ENCODE data around the gene CD28.
"Not testable (repeated sequence)": the region's sequence is repeated elsewhere in the genome, so short reads cannot be mapped to it uniquely, and the experiment has no call there.

The CD28 gene

GRCh38 chr2:203687165-203687564 is 19.3 kb upstream of the CD28 start:
- no peak for DNase-seq (ENCODE audit: low spot score)

GRCh38 chr2:203688798-203689197 is 17.6 kb upstream of the CD28 start:
- no peak for DNase-seq (ENCODE audit: low spot score)

GRCh38 chr2:203689426-203690116 is 16.9 kb upstream of the CD28 start:
- no peak for DNase-seq (ENCODE audit: low spot score)

DNA sequence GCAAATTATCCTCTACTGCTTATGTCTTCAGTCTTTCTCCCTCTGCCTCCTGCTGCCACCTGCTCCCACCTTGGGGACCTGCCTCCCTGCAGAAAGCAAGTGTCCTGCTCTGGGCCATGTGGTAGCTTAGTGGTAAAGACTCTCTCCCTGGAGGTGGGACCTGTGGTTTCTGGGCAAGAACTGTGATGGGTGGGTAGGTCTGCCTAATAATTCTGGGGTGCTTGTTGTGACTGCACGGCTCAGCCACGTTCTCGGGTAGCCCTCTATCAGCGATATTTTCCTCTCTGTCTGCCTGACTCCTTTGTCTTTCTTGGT is 16.4 kb upstream of the CD28 start:
- no peak for DNase-seq (ENCODE audit: low spot score)

DNA sequence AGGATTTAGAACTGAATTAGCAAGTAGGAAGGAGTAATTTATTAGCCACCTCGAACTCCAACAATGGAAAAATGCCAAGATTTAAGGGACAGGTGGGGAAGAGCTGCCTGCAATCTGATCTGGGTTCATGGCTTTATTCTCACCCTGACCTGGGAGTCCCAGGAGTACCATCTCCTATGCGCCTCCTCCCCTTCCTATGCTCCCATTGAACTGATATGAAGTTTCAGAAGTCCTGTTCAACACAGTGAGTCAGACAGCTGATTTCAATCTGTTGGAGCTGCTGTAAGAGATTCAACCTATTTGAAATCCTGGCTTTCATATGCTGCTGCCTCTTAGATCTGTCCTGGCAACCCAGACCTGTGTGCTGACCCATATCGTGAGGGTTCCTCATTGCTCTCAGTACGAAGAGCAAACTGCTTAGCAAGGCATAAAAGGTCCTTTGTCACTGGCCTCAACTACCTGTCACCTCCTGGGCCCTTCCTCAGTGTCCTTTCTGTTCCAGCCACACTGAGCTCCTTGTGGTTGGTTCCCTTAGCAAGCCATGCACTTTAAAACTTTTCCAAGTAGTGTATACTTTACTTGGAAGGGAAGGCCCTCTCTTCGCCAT is 15.9 kb upstream of the CD28 start:
- DNase-seq (ENCODE audit: low spot score): no peak

- no peak for DNase-seq (ENCODE audit: low spot score)
These were observed 15.3 kb upstream of the CD28 start for GRCh38 chr2:203691149-203691548.

DNA sequence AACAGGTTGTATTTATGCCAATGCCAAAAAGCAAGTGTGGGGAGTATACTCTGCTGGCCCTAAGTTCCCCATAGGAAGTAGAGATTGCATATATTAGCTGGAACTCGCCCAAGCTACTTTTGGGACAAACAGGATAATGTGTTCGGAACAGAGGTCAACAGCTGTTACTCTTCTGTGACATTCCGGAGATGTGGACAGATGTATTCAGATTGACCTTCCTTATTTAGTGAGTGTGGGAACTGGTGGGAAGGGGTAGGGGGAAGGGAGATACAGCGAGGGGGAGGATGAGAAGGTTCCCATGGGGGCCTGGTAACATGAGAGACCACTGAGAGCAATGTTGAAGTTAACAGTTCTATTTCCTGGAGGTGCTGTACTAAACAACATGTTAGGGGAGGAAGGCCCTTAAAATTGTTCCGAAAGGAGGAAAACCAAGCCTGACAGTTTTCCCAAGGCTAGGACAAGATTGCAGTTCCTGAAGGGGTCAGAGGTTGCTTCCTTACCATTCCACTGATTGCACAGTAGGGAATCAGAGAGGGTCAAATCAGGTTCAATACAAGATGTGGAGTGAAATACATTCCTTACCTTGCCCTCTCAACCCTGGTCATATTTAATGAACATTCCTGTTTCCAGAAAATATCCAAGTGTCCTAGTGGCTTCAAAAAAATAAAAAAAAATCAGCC is 14.3 kb upstream of the CD28 start:
- DNase-seq (ENCODE audit: low spot score): no peak

DNA sequence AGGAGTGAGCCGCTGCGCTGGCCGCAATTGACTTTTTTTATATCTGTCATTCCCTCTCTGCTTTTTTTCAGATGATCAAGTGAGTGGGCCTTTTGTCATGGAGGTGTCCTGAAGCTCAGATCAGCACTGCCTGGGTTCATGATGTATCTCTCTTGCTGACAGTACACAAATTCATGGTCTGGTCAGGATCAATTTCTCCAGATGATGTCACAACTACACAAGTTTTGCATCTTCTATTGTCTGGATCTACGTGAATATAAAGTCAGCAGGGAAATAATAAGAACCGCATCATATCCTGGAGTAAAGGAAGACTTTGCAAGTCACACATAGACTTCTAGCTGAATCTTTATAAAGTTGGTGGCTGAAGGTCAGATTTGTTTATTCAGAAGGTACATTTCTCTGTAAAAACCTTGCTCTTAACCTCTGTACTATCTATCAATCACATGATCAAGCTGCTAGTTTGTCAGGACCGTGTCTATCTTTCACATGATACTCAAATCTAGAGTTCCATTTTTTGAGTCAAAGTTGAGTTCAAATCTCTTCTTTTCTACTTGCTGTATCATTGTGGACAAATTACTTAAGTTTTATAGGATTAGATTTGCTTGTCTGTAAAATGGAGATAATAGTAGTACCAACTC is 13.1 kb upstream of the CD28 start:
- no peak for DNase-seq (ENCODE audit: low spot score)

DNA sequence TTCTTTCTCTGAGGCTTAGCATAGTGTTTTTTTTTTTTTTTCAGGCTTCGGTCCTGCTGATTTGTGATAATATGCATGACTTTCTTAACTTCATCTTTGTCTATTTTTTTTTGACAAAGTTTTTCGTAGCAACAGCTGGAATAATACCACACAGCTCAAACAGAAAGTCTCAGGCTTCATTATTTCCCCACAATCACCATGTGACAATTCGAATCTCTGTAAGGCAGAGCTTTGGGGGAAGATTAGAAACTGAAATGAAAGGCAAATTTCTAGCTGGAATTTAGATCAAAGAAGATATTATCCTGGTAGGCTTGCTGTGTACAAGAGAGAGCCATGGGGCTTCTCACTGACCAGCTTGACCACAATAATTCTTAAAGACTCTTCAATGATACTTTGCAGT is 12.2 kb upstream of the CD28 start:
- DNase-seq (ENCODE audit: low spot score): no peak

GRCh38 chr2:203697190-203697589 is 9.2 kb upstream of the CD28 start:
- DNase-seq (ENCODE audit: low spot score): no peak

DNA sequence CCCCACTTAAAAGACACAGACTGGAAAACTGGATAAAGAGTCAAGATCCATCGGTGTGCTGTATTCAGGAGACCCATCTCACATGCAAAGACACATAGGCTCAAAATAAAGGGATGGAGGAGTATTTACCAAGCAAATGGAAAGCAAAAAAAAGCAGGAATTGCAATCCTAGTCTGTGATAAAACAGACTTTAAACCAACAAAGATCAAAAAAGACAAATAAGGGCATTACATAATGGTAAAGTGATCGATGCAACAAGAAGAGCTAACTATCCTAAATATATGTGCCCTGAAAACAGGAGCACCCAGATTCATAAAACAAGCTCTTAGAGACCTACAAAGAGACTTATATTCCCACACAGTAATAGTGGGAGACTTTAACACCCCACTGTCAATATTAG is 8.7 kb upstream of the CD28 start:
- DNase-seq (ENCODE audit: low spot score): not testable (repeated sequence)

DNA sequence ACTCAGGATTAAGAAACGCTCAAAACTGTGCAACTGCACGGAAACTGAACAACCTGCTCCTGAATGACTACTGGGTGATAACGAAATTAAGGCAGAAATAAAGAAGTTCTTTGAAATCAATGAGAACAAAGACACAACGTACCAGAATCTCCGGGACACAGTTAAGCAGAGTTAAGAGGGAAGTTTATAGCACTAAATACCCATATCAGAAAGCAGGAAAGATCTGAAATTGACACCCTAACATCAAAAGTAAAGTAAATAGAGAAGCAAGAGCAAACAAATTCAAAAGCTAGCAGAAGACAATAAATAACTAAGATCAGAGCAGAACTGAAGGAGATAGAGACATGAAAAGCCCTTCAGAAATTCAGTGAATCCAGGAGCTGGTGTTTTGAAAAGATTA is 8.0 kb upstream of the CD28 start:
- not testable (repeated sequence) for DNase-seq (ENCODE audit: low spot score)

- no peak for DNase-seq (ENCODE audit: low spot score)
These were observed 2.0 kb upstream of the CD28 start for GRCh38 chr2:203704430-203704829.

DNA sequence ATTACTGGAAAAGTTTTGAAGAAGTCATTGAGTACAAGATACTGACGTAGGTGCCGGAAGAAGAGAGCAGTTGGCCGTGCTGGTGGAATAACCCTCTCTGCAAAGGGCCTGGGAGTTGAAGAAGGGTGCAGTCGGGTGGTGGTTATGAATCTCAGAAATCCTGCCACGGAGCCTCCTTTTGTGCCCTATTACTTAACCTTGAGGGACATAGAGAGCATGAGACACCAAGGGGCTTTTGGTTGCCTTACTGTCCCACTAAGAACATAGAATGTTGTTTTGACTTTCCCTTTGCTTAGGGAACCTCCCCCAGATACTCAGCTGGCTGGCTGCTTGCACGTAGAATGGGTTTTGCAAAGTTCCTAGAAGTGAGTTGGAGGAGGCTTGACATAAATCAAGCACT is 1.3 kb upstream of the CD28 start:
- no peak for DNase-seq (ENCODE audit: low spot score)

DNA sequence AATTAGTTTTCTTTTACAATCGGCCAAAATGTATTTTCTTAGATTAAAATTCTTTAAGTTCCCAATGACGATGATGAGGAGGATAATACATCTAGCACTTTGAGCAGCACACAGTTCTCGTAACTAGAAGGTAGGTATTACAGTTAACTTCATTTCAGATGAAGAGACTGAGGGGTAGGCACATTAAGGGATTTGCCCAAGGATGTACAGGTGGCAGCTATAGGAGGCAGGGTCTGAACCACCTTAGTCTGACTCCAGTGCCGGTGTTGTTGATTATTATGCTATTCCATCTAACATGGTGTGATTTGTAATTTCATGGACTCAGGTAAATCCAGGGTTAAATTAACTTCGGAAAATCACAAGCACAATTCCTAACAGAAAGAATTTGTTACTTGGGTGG is 1.1 kb downstream of the CD28 start:
- DNase-seq (ENCODE audit: low spot score): no peak

- no peak for DNase-seq (ENCODE audit: low spot score)
These were observed 2.5 kb downstream of the CD28 start for GRCh38 chr2:203708846-203709396.

GRCh38 chr2:203709416-203710040 is 3.1 kb downstream of the CD28 start:
- no peak for DNase-seq (ENCODE audit: low spot score)

GRCh38 chr2:203710226-203710625 is 3.8 kb downstream of the CD28 start:
- no peak for DNase-seq (ENCODE audit: low spot score)

- DNase-seq (ENCODE audit: low spot score): no peak
These were observed 4.5 kb downstream of the CD28 start for GRCh38 chr2:203710952-203711351.

DNA sequence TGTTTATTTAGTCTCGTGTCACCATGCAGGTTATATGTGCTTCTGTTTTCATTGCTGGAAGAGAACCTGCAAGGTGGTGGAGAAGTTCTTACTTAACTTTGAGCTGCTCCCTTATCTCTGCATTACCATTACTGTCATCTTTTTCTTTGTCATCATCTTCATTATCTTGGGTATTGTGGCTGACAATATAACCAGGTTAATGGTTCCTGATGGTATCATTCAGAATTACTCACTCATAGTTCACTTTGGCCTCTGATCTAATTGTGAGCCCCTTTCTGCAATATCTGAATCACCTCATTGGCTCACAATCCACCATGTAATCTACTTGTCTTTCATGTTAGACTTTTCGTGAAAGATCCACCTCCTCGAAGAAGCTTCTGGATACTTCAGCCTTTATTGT is 5.0 kb downstream of the CD28 start:
- no peak for DNase-seq (ENCODE audit: low spot score)

- DNase-seq (ENCODE audit: low spot score): no peak
These were observed 6.9 kb downstream of the CD28 start for GRCh38 chr2:203713381-203713780.

DNA sequence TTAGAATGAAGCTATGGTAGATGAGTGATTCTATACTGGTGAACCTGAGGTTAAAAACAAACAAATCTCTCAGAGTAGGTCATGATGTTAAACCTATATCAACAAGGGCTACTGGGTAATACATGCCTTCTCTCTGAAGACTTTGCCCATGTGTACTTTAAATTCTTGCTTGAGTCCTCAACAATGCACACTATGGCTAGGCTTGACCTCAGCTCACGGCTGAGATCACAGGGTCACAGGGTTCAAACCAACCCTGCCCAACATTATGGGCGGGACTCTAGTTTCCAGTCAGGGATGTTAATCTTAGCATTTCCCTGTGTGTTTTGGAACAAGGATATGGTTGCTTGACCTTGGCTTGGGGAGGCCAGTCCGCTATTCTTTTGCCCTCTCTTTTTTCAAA is 7.7 kb downstream of the CD28 start:
- no peak for DNase-seq (ENCODE audit: low spot score)

GRCh38 chr2:203715744-203716143 is 9.3 kb downstream of the CD28 start:
- DNase-seq (ENCODE audit: low spot score): no peak
